PC-9 (cell line): ENCODE measurements around the gene NLGN2. TPM values are rescaled to one million over a fixed set of nuclear protein-coding genes. Genes with fewer than 3 reads are reported as not detected.

Experiments
- BruUV-seq: library from RNA; stranded (reverse); fragments of 400-500 nt; replicated peaks from 2 replicates; lab custom pipeline; 2021; lab: Mats Ljungman, UMichigan
- CTCF ChIA-PET: fragments of 300-600 bp; sonication (Branson Sonifier 250); formaldehyde crosslinking; loops from one replicate; lab custom pipeline; 2022; ENCODE audit warnings: antibody characterized with exemption; lab: Charles Lee
- POLR2A ChIA-PET: fragments of 300-600 bp; sonication (Branson Sonifier 250); formaldehyde crosslinking; loops from one replicate; lab custom pipeline; 2022; ENCODE audit warnings: antibody characterized with exemption; ENCODE audit not compliant: unreplicated experiment; lab: Charles Lee
- DNase-seq, 2 experiments: peaks; one replicate each; pipeline versions ENCODE4 v3.0.0 to v3.0.0-alpha.2; 2015 to 2022; ENCODE audit warnings: mixed read lengths in 1 of 2
- H2AFZ ChIP-seq: fragments of 200-600 bp; sonication (generic); 2 replicates; pipeline ENCODE4 v1.8.1; 2017; ENCODE audit warnings: antibody characterized with exemption
- H3F3A ChIP-seq: fragments of 200-600 bp; sonication (generic); 2 replicates; pipeline ENCODE4 v1.8.1; 2017; ENCODE audit warnings: antibody characterized with exemption, mild to moderate bottlenecking, low read depth; ENCODE audit not compliant: insufficient read depth
- H3K27ac ChIP-seq: fragments of 200-600 bp; sonication (generic); 2 replicates; pipeline ENCODE4 v1.6.1; 2016; ENCODE audit warnings: mixed run types
- H3K27me3 ChIP-seq: fragments of 200-600 bp; sonication (generic); 2 replicates; pipeline ENCODE4 v1.6.1; 2016; ENCODE audit warnings: low read depth, mixed run types; ENCODE audit not compliant: insufficient read depth
- H3K36me3 ChIP-seq: fragments of 200-600 bp; sonication (generic); 2 replicates; pipeline ENCODE4 v1.6.1; 2016; ENCODE audit warnings: low read depth, mixed run types
- H3K4me1 ChIP-seq: fragments of 200-600 bp; sonication (generic); replicated peaks from 2 replicates; pipeline ENCODE4 v1.6.1; 2016; ENCODE audit warnings: mixed run types; ENCODE audit not compliant: insufficient read depth
- H3K4me2 ChIP-seq: fragments of 200-600 bp; sonication (generic); 2 replicates; pipeline ENCODE4 v1.6.1; 2017; ENCODE audit warnings: mixed run types
- H3K4me3 ChIP-seq: fragments of 200-600 bp; sonication (generic); 2 replicates; pipeline ENCODE4 v1.6.1; 2016; ENCODE audit warnings: mixed run types
- H3K79me2 ChIP-seq: fragments of 200-600 bp; sonication (generic); 2 replicates; pipeline ENCODE4 v1.6.1; 2017; ENCODE audit warnings: low read depth, mixed run types
- H3K9me2 ChIP-seq: fragments of 200-600 bp; sonication (generic); 2 replicates; pipeline ENCODE4 v1.8.1; 2017; ENCODE audit warnings: mild to moderate bottlenecking; ENCODE audit not compliant: insufficient read depth
- H3K9me3 ChIP-seq: fragments of 200-600 bp; sonication (generic); 2 replicates; pipeline ENCODE4 v1.8.1; 2016; ENCODE audit warnings: low read depth; ENCODE audit not compliant: insufficient read depth
- H4K20me1 ChIP-seq: fragments of 200-600 bp; sonication (generic); 2 replicates; pipeline ENCODE4 v1.8.1; 2017; ENCODE audit not compliant: insufficient read depth
- EZH2 ChIP-seq: fragments of 200-600 bp; sonication (generic); IDR thresholded peaks from 2 replicates; pipeline ENCODE4 v1.8.0; 2017; ENCODE audit warnings: antibody characterized with exemption, low read depth
- intact Hi-C: fragments of 100-400 bp; cut with micrococcal nuclease; formaldehyde crosslinking; loops from one replicate; pipeline ENCODE4 v1.10.0; 2022; ENCODE audit not compliant: unreplicated experiment
- total RNA-seq: library from RNA; stranded (reverse); gene quantifications from 2 replicates; pipeline ENCODE4 v1.2.3, GENCODE V29; 2021
- TF ChIP-seq, protein P1 (sequence below): fragments of 200-600 bp; sonication (generic); conservative IDR thresholded peaks from 2 replicates; pipeline ENCODE4 v1.6.1; 2017; ENCODE audit warnings: mixed run types, antibody characterized with exemption, mild to moderate bottlenecking, moderate library complexity

Gene NLGN2
- total RNA-seq, 1 experiment from 2014 or later: 86.3 TPM

DNA sequence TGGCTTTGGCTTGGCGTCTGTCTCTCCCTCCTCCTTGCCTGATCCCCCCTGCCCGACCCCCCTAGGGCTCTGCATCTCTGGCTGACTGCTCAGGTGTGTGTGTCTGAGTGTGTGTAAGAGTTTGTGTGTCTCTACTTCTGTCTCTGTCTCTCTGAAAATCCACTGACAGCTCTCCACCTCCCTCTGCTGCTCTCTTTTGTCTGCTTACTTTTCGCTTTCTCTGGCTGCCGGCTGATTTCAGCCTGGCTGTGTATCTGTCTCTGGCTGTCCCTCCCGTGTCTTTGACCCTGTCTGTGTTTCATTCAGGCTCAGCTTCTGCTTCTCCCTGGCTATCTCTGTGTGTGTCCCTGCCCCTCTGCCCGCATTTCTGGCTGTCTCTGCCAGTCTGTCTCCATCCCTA lies 8.7 kb downstream of the NLGN2 start:
- no peaks in the 10 kb centered on the region for H3K9me2 ChIP-seq
- ChIA-PET POLR2A (no interaction called here), CTCF (no interaction called here)
- H3K27ac ChIP-seq: no peak overlapping the region
- H3K4me2 ChIP-seq: no peak overlapping the region
- no peak for DNase-seq
- H3K36me3 ChIP-seq: no peaks in the 10 kb centered on the region
- no peaks in the 10 kb centered on the region for H3K9me3 ChIP-seq
- H2AFZ ChIP-seq: no peak overlapping the region
- BruUV-seq: no TSS peak
- no peaks in the 10 kb centered on the region; the same call in 1 of the 2 replicates for H3F3A ChIP-seq
- TF ChIP-seq, protein P1, sequence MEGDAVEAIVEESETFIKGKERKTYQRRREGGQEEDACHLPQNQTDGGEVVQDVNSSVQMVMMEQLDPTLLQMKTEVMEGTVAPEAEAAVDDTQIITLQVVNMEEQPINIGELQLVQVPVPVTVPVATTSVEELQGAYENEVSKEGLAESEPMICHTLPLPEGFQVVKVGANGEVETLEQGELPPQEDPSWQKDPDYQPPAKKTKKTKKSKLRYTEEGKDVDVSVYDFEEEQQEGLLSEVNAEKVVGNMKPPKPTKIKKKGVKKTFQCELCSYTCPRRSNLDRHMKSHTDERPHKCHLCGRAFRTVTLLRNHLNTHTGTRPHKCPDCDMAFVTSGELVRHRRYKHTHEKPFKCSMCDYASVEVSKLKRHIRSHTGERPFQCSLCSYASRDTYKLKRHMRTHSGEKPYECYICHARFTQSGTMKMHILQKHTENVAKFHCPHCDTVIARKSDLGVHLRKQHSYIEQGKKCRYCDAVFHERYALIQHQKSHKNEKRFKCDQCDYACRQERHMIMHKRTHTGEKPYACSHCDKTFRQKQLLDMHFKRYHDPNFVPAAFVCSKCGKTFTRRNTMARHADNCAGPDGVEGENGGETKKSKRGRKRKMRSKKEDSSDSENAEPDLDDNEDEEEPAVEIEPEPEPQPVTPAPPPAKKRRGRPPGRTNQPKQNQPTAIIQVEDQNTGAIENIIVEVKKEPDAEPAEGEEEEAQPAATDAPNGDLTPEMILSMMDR: no peak
- no peak for TF ChIP-seq EZH2
- no peaks in the 10 kb centered on the region for H4K20me1 ChIP-seq
- intact Hi-C loops: no loop called here
- no peak overlapping the region for H3K4me3 ChIP-seq
- H3K4me1 ChIP-seq: no peaks in the 10 kb centered on the region
- no peaks in the 10 kb centered on the region for H3K27me3 ChIP-seq
- no peaks in the 10 kb centered on the region for H3K79me2 ChIP-seq

DNA sequence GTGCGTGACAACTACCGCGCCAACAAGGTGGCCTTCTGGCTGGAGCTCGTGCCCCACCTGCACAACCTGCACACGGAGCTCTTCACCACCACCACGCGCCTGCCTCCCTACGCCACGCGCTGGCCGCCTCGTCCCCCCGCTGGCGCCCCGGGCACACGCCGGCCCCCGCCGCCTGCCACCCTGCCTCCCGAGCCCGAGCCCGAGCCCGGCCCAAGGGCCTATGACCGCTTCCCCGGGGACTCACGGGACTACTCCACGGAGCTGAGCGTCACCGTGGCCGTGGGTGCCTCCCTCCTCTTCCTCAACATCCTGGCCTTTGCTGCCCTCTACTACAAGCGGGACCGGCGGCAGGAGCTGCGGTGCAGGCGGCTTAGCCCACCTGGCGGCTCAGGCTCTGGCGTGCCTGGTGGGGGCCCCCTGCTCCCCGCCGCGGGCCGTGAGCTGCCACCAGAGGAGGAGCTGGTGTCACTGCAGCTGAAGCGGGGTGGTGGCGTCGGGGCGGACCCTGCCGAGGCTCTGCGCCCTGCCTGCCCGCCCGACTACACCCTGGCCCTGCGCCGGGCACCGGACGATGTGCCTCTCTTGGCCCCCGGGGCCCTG lies 9.5 kb downstream of the NLGN2 start:
- Histone ChIP-seq H3K4me2 (no peak overlapping the region), H3K27ac (no peak overlapping the region), H2AFZ (no peak overlapping the region), H3K9me3 (no peaks in the 10 kb centered on the region), H3K4me3 (no peak overlapping the region), H3F3A (no peaks in the 10 kb centered on the region; the same call in 1 of the 2 replicates), H3K27me3 (no peaks in the 10 kb centered on the region), H3K79me2 (no peaks in the 10 kb centered on the region), H3K36me3 (no peaks in the 10 kb centered on the region), H3K4me1 (no peaks in the 10 kb centered on the region), H4K20me1 (no peaks in the 10 kb centered on the region), H3K9me2 (no peaks in the 10 kb centered on the region)
- CTCF ChIA-PET: no interaction called here
- no peak for DNase-seq
- BruUV-seq: no TSS peak
- POLR2A ChIA-PET: no interaction called here
- intact Hi-C loops: no loop called here
- TF ChIP-seq EZH2: no peak
- TF ChIP-seq, protein P1: no peak

DNA sequence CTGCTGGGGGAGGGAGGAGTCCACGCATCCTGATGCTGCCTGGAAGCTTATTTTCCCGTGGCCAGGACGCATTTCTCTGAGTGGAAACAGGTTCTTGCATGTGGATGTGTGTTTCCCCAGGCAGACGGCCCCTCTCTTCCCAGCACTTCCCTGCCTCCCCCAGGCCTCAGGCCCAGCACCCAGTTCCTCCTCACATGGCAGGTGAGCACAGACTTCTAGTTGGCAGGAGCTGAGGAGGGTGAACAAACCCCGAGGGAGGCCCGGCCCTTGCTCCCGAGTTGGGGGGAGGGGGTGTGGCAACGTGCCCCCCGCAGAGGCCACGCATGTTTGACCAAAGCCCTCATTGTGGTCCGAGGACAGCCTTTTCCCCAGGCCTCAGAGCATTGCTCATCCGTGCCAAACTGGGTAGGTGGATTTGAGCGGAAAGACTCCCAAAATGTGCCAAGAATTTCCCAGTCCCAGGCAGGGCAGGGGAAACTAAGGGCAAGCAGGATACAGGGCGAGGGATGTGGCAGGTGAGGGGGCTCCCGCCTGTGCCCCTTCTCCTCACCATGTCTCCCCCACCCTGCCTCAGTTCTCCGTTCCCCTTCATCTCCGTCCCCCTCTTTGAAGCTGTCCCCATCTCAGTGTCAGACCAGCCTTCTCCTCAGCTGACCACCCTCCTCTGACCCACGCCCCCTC lies 11.0 kb downstream of the NLGN2 start:
- Histone ChIP-seq H2AFZ (no peak overlapping the region), H3K27ac (no peak overlapping the region), H4K20me1 (no peaks in the 10 kb centered on the region), H3K79me2 (no peaks in the 10 kb centered on the region), H3F3A (no peaks in the 10 kb centered on the region; the same call in 1 of the 2 replicates), H3K4me3 (no peak overlapping the region), H3K4me1 (no peaks in the 10 kb centered on the region), H3K36me3 (no peaks in the 10 kb centered on the region), H3K27me3 (no peaks in the 10 kb centered on the region), H3K9me3 (no peaks in the 10 kb centered on the region), H3K9me2 (no peaks in the 10 kb centered on the region), H3K4me2 (no peak overlapping the region)
- no peak for TF ChIP-seq EZH2
- TF ChIP-seq, protein P1: no peak
- CTCF ChIA-PET: interaction anchor here (0.7 kb wide), 1 partner anchor 23 kb away, joined by 6 read pairs; no protein-coding TSS in a partner anchor
- POLR2A ChIA-PET: interaction anchor here (0.5 kb wide), 1 partner anchor 15 kb away, joined by 6 read pairs; the partner anchor contains the start of gene TMEM256
- intact Hi-C loops: no loop called here
- no TSS peak for BruUV-seq
- DNase-seq: no peak
